GOT3 (cell line): ENCODE results near the gene ATP6V0A4.
"Not testable (repeated sequence)": the region's sequence is repeated elsewhere in the genome, so short reads cannot be mapped to it uniquely, and the experiment has no call there.

Source experiments
- DNase-seq: peaks from one replicate; lab custom pipeline; 2025; ENCODE audit warnings: mixed read lengths; lab: John Stamatoyannopoulos, UW

ATP6V0A4 gene

DNA sequence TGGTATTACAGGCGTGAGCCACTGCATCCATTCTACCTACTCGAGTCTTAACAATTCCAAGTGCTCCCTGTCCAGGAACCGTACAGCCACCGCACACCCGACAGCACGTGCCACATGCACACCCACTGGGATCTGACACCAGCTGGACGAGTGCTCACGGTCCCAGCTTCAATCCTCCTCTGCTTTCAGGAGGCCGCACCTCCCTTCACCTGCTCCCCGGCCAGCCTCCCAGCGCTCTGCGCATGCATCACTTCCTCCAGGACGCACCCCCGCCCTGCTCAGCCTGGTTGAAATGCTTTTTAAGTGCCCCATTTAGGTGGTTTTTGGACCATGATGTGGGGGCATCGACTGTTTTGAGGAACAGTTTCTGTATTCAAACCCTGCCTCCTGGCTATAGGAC is 47.5 kb downstream of the ATP6V0A4 start:
- no peak for DNase-seq

DNA sequence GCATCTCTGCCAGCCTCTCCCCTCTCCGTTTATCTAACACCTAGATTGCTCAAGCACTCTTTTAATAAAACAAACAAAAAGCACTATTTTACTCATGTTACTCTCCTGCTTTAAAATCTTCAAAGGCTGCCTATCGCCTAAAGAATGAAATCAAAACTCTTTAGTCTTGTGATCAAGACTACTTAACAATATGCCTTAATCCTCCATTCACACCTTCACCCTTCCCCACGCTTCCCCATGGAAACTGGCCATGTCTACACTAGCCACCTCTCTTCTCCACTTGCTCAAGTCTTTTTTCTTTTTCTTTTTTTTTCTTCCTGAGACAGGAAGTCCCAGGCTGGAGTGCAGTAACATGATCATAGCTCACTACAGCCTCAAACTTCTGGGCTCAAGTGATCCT is 48.0 kb downstream of the ATP6V0A4 start:
- no peak for DNase-seq

DNA sequence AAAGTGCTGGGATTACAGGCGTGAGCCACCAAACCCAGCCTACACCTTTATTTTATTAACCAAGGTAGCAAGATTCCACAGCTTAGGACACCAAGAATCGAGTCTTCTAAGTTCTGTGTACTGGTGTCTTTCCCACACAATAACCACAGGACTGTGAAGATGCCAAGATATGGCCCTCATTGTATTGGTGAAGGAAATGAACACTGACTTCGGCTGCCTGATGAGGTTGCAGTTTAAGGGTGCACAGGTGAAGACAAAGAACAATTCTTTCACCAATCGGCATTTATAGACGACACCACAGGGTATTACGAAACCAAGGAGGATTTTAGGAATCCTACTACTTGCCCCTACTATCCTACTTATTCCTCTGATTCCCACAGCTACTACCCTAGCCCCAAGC is 49.3 kb downstream of the ATP6V0A4 start:
- DNase-seq: no peak

DNA sequence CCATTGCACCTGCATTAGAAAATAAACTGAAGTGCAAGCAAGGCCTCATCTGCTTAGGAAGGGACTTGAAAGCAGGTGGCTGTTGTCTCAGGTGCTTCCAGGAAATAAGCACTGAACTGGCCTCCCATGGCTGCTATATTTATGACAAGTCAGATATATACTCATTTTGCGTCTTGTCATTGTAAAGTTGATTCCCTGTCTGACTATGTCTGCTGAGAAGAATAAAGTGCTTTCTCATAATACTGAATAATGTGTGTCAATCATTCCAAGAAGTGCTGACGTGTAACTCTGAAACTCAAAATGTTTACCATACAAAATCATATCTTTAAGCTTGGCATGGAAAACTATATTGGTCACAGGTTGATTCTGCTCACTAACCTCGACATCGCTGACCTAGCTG is 51.9 kb downstream of the ATP6V0A4 start:
- no peak for DNase-seq

DNA sequence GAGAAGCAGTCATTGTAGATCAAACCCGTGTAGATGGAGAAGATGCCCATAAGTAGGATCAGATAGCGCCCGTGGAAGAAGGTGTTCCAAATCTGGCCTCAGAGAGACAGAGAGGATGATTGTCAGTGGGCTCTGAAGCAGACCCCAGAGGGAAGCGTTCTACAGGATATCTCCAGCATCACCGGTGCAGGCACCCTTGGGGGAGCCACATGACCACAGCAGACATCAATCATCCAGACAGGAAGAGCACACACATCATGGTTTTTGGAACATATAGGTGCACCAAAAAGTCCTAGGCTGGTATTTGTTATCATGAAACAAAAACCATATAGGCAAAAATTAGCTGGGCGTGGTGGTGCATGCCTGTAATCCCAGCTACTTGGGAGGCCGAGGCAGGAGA is 52.8 kb downstream of the ATP6V0A4 start:
- no peak for DNase-seq

DNA sequence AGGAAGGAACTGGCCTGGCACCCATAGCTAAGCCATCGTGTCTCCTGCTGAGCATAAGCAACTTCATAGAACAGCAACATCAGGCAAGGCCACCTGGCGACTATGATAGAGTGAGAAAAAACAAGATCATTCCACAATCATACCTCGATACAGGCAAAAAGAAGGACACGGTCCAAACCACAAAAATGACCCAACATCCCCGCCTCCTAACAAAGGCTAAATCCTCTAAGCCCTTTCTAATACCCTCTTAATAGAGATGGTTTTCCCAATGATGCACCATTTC is 56.6 kb downstream of the ATP6V0A4 start:
- no peak for DNase-seq

DNA sequence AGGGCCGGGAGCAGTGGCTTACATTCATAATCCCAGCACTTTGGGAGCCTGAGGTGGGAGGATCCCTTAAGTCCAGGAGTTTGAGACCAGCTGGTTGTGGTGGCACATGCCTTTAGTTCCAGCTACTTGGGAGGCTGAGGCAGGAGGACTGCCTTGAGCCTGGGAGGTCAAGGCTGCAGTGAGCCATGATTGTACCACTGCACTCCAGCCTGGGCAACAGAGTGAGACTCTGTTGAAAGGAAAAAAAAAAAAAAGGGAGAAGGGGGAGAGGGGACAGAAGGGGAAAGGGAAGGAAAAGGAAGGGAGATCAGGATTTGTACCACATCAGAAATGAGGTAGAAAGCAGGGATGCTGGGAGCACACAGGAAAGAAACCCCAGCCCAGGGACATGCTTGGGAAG is 58.1 kb downstream of the ATP6V0A4 start:
- no peak for DNase-seq

DNA sequence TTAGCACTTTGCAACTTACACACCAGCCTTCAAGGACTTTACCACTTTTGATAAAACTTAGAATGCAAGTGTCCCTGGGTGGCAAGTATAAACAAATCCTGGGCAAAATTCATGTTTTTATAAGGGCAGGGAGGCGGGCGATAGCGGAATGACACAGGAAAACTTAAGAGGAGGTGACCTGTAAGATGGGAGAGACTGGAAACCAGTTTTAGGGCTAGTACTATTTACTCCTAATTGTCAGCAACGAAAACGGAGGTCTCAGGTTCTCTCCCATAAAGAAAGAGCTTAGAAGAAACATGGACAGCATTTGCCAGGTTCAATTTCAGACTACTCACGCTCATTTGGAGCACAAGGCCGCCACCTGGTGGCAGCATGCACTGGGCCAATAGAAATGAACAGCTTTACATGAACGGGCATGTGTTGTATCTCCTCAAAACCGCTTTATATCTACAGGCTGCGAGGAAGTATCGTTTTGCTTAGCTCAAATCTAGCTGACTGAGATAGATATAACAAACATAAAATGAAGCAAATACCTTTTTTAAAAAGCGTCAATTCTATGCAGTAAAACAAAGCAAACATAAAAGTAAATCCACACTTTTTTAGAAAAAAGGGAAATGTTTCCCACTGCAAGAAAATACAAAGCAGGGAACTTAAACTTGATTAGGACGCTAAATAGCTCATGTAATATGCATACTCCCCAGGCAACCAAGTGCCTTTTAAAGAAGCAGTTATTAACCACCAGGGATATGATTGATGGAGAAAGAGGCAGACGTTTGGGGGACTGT is 59.3 kb downstream of the ATP6V0A4 start:
- peak; percentile 42 for DNase-seq

DNA sequence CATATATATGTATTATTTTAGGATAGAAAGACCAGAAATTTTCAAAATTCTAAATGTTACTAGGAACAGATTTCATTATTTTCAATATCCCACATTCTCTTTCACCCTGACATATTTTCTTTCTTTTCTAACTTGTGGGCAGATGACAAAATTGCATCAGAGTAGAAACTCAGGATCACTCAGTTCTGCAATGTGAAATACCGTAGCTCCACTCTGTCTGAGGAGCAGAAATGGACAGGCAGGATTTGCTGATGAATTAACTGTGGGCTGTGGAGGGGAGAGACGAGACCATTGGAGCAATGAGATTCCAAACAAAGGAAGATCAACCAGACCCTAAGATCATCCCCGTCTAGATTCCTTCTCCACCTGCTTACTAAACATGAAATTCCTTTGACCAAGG is 59.9 kb downstream of the ATP6V0A4 start:
- no peak for DNase-seq

DNA sequence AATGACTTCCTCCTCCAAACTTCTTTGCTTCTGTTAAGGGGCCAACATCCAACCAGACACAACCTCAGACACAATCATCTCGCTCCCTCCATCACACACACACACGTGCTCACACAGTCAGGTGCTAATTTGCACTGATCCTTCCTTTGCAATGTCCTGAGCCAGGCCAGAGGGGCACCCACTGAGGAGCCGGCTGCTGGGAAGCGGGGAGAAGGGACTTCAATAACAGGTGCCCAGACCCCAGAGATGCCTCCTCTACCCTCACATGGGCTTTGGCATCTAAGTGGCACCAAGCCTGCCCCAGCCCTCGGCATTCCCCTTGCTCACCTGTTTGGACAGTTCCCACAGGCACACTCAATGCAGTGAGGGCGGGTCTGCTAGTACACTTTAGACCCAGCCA is 62.6 kb downstream of the ATP6V0A4 start:
- DNase-seq: no peak

DNA sequence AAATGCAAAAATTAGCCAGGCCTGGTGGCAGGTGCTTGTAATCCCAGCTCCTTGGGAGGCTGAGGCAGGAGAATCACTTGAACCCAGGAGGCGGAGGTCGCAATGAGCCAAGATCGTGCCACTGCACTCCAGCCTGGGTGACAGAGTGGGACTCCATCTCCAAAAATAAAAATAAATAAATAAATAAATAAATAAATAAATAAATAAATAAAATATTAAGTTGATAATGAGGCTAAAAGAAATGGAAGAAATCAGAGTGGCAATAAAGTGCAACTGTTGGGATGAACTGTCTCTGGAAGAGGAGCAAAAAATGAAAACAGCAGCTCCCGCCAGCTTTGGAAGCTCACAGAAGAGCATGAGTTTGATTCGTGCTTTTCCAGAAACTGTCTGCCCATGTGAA is 66.3 kb downstream of the ATP6V0A4 start:
- DNase-seq: not testable (repeated sequence)

DNA sequence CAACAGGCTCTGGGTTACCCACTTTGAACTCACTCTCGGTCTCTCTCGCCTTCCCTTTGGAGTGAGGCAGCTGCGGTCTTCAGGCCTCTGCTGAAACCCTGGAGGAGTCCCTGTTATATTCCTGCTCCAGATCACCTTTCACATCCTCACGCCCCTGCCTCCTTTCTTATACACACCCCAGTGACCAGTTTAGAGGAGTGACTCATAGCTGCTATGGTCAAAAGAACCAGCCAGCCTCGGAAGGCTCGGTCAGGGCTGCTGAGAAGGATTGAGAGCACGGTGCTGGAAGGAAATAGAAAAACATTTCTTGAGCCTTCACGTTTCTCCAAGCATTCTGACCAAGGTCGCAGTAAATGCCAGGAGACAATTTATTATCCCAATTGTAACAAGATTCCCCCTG is 68.6 kb downstream of the ATP6V0A4 start:
- DNase-seq: no peak

DNA sequence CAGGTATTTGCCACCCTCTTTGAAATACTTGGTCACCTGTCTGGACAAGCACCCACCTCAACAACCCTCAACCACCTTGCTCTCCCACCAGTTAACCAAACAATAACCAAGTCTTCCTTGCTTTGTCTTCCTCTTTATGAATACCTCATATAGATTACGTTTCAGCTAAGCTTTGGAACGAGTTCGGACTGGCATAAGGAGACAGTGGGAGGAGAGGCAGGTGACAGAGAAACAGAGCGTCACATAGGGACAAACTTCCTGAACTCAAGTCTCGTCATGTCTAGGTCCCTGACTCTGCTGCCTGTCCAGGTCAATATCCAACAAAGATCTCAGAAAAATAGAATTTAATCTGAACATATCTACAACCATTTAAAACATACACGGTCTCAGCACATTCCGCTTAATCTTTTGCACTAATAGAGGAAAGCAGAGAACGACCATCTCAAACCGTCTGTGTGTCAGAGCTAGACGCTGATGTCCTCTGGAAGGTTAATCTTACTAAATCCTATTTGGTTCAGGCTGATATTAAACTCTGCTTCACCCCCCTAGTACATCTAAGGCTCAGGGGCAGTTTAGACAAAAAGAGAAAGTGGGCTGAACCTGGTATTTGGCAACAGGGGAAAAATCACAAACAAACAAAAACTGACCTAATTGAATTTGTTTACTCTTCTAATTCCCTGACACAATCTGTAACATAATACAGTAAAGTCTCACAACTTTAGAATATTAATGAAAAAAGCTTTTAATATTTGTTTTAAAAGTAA is 70.5 kb downstream of the ATP6V0A4 start:
- no peak for DNase-seq

DNA sequence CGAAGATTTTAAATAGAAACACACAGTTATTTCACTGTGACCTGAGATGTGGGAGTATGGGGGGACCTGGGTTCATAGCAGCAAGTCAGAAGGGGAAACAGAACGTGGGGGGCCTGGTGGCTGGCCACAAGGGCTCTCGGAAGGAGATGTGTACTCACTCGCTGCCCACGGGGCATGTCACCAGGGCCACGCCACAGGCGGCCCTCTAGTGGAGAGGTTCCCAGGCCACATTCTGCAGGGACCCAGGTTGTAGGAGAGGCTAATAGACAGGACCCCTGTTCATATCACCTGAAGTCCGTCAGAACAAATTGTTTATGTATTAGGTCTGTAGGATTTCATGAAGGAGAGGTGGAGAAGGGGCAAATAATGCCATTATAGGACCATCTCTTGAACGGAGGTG is 71.7 kb downstream of the ATP6V0A4 start:
- DNase-seq: no peak

DNA sequence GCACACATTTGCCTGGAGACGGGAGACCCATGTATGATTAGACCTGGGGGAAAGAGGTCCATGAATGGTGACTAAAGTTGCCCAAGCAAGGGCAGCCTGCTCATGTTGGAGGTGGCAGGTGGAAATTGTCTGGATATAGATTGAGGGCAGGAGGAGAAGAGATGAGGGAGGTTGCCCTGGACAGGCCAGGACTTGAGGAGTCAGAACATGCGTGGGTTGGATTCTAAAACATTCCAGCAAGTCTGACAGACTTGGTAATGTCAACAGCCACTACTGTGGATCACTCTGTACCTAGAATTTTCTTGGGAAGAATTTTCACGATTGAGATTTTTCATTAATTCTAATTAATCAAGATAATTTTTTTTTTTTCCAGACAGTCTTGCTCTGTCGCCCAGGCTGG is 77.7 kb downstream of the ATP6V0A4 start:
- DNase-seq: peak; percentile 91

DNA sequence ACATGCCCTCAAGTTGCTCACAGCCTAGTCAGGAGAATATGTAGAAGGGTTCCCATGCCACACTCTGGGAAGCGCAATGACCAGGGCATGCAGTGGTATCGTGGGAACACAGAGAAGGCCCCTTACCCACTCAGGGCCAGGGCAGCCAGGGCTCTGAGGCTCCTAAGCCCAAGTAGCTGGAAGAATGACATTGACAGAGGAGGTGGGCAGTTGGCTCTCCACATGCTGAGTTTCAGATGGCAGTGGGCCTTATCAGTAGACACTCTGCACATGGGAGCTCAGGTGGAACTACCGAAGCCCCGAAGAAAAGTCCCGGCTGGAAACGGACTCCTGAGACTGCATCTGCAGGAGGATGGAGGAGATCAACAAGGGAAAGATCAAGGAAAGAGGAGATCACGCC is 81.1 kb downstream of the ATP6V0A4 start:
- no peak for DNase-seq

DNA sequence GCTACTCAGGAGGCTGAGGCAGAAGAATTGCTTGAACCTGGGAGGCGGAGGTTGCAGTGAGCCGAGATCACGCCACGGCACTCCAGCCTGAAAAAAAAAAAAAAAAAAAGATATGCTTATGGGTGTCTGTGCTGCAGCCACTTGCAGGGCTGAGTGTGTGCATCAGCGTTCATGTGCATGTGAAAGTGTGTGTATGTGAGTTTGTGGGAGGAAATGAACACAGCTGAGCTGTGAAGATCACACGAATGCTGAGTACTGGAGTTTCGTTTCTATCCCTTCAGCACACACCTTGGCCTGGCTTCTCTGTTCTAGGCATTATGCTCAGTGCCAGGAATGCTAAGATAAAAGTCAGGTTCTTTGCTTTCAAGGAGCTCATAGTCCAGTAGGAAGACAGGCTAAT is 84.8 kb downstream of the ATP6V0A4 start:
- DNase-seq: no peak

DNA sequence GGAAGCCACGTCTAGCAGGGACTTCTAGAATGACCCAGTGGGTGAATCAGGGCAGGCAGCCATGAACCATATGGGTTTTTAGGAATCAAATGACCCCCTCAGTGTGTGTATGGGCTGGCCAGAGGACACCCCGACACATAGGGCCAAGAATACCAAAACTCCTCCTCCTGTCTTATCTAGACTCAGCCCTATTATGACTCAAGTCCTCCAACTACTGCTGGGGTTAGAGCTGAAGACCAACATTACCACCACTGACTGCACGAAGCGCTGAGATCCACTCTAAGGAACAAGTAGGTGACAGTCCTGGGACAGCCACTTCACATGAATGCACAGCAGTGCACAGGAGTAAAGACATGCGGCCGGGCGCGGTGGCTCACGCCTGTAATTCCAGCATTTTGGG is 85.3 kb downstream of the ATP6V0A4 start:
- no peak for DNase-seq

DNA sequence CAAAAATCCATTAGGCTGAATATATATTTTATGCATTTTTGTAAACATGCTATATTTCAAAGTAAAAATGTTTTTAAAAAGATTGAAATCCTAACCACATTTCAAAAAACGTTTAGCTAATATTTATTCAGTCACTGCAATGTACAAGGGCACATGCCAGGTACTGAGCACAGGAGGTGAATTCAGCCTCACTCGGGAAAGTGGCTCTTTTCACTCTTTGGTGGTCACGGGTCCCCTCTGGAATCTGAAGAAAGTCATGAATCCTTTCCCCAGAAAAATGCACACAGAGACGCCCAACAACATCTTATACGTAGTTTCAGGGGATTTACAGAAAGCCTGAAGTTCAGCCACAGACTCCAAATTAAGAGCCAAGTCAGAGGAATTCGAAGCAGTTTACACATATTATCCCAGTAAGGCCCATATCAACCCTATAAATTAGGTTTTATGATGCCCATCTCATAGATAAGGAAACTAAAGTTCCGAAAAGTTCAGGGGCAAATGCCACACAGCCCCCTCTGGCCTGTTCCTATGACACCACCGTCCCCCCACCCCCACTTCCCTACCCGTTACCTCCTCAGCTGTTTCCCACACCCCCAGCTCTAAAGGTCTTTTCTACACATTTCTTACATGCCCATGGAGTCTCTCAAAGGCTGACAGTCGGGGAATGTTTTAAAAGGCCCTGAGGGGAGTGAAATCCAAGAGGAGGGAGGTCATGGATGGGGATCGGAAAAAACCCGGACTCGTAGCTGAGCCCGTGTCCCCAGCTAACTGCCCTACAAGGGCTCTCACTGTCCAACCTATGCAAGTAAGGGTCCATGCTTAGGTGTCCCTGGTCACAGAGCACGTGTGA is 87.2 kb downstream of the ATP6V0A4 start:
- no peak for DNase-seq

DNA sequence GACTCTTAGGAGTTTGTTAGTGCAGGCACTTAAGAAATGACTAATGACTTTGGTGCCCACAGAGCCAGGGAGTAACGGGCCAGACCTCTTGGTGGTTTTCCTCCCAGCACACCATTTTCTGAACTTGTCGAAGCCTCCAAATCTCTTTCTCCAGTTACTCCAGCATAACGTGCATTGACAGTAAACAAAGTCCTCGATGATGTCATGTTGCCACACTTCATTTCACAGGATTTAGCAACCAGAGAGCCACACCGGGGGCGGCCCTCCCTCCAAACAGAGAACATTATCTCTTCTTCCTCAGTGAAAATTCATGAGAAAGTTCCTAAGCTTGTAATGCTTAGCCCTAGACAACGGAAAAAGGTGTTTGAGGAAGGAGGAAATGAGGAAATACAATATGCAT is 92.8 kb downstream of the ATP6V0A4 start:
- DNase-seq: no peak

DNA sequence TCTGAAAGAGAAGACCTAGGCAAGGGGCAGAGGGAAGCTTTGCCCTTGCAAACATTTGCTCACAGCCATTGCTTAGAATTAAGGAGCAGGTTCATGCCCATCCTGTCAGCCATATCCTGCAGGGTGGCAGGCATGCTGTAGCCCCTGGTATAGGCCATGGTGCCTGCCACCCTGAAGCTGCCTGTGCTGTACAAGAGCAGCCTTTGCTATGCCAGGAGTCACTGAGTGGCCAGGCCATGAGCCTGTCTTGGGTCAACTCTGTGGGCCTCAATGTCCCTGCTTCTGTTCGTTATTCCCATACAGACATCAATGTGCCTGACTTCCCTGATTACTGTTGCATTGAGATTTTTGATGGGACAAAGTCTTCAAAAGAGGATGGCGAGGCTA is 96.5 kb downstream of the ATP6V0A4 start:
- DNase-seq: no peak

DNA sequence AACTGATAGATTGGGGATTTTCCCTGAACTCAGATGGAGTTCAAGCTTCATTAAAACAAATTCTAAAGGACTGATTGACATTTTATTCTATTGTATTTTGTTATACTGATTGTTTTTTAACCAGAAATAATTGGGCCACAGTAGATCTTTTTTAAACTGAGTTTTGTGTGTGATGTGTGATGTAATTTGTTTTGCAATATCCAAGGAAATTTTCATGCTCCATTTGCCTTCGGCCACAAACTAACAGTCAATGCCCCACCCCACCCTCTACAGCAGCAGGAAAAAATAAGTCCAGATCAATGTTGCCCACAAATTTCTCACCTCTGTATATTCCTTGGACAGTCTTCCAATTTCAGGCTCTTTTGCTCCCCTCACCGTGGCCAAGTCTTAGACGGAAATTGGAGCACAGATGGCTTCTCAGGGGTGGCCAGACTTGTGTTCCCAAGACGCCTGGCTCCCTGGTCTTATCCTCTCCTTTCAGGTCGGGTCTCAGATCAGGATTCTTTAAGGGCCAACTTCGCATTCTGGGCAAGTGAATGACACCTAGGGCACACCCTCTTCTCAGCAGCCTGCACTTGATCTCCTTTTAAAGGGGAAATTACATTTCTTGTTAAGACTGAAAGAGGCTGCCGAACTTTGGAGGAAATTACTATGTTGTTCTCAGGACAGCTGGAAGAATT is 97.0 kb downstream of the ATP6V0A4 start, which contains the start of gene SVOPL:
SVOPL (minus strand) TSS at position 506 of the 680 bp plus-strand sequence. CDS start 22,317 bp downstream, outside the sequence.
- DNase-seq: no peak
